Measurements from ENCODE around the gene RNF144A. TPM values are rescaled to one million over a fixed set of nuclear protein-coding genes. Genes with fewer than 3 reads are reported as not detected.
A peak's percentile ranks its signal among the peaks of the same experiment; 100 is the strongest.

RNF144A gene
- total RNA-seq, 1 experiment from 2014 or later, result 0.21 TPM

GRCh38 chr2:7041421-7041820 lies 124.2 kb downstream of the RNF144A start:
- Mint-ChIP-seq H3K9me3 (ENCODE audit: unreplicated experiment) (peaks cover 11% of the 10 kb centered on the region), H3K27ac (ENCODE audit: low read depth, unreplicated experiment) (no peak overlapping the region), H3K4me3 (ENCODE audit: unreplicated experiment) (no peak overlapping the region), H3K27me3 (ENCODE audit: insufficient read depth, unreplicated experiment) (peaks cover 73% of the 10 kb centered on the region), H3K4me1 (ENCODE audit: insufficient read depth, unreplicated experiment) (no peaks in the 10 kb centered on the region), H3K36me3 (ENCODE audit: insufficient read depth, unreplicated experiment) (no peaks in the 10 kb centered on the region)
- no peak for DNase-seq (ENCODE audit: unreplicated experiment)
- ChIA-PET POLR2A (no interaction called here), CTCF (interaction anchor here (0.7 to 5.4 kb wide), 2 partner anchors 146 to 158 kb away, joined by 3 to 96 read pairs; no protein-coding TSS in a partner anchor)
- no peak for TF ChIP-seq CTCF (IDR thresholded peaks at IDR 0.05; ENCODE audit: unreplicated experiment)
- no TSS peak for BruUV-seq (replicated peaks)
- intact Hi-C loops (cut with micrococcal nuclease), result loop anchor here (5.0 kb wide), 1 partner anchor 214 kb away; no protein-coding TSS in a partner anchor

DNA sequence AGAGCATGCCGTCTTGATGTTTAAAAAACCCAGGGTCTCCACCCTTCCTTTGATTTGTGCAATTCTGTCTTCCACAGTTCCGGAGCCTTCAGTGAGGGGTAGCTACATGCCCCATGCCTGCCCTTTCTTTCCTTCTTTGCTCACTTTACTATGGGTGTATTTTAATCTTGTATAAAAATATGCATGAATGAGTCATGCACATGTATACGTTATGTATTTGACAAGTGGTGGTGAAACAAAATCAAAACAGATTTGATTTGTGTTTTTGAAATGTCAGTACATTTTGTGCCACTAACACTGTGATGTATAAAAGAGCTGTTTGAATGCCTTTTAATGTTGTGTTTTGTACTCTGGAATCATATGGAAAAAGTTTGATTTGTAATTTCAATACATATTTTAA lies 126.5 kb downstream of the RNF144A start:
- TF ChIP-seq CTCF (IDR thresholded peaks at IDR 0.05; ENCODE audit: unreplicated experiment), result no peak
- Mint-ChIP-seq H3K36me3 (ENCODE audit: insufficient read depth, unreplicated experiment) (no peaks in the 10 kb centered on the region), H3K4me3 (ENCODE audit: unreplicated experiment) (no peak overlapping the region), H3K27me3 (ENCODE audit: insufficient read depth, unreplicated experiment) (peaks cover 79% of the 10 kb centered on the region), H3K4me1 (ENCODE audit: insufficient read depth, unreplicated experiment) (no peaks in the 10 kb centered on the region), H3K27ac (ENCODE audit: low read depth, unreplicated experiment) (no peak overlapping the region), H3K9me3 (ENCODE audit: unreplicated experiment) (peaks cover 7% of the 10 kb centered on the region)
- DNase-seq (ENCODE audit: unreplicated experiment), result no peak
- ChIA-PET CTCF (interaction anchor here (0.6 to 5.4 kb wide), 40 partner anchors 10 to 1605 kb away, joined by 3 to 96 read pairs (median 5); no protein-coding TSS in a partner anchor), POLR2A (interaction anchor here (1.1 kb wide), 1 partner anchor 12 kb away, joined by 5 read pairs; no protein-coding TSS in a partner anchor)
- no TSS peak for BruUV-seq (replicated peaks)
- intact Hi-C loops (cut with micrococcal nuclease), result loop anchor here (1.0 to 5.0 kb wide), 2 partner anchors 146 to 216 kb away; no protein-coding TSS in a partner anchor

DNA sequence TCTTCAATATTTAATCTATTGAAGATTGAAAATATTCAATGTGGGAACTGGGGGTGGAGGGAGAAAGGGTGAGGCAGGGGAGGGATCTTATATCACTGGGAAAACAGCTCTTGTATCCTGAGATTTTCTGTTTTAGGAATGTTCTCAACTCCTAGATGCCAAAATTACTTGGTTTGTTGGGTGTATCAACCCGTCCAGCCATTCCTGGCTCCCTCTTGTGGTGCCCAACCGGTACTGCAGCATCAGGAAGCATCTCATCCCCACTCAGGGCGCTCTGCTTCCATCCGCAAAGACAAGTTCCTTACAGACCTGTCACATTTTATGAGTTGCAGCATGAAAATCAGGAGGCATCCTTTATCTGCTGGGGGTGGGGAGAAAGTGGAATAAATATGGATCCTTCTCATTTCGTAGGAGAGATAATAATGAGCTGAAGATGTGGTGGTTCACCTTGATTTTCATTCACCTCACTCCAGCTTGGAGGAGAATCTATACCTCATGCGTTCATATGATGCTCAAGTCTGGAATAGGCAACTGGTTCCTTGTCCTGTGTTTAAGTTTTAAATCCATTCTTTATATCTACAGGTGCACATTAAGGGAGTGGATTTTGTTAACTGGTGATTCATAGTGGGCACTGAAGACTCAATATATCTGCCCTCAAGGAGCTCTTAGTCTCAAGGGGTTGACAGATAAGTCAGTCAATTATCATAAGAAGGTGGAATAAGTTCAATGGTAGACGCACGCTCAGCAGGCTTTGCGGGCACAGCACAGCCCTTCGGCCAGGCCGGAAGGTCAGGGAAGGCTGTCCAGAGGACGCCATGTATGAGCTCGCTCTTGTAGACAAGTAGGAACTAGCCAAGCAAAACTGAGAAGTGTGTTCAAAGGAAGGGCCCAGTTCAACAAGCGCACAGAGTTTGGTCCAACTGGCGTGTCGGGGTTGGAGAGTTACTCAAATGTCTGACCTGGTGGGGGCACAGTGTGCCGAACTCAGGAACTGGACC lies 127.3 kb downstream of the RNF144A start:
- Mint-ChIP-seq H3K36me3 (ENCODE audit: insufficient read depth, unreplicated experiment) (no peaks in the 10 kb centered on the region), H3K27ac (ENCODE audit: low read depth, unreplicated experiment) (no peak overlapping the region), H3K9me3 (ENCODE audit: unreplicated experiment) (no peaks in the 10 kb centered on the region), H3K27me3 (ENCODE audit: insufficient read depth, unreplicated experiment) (peaks cover 79% of the 10 kb centered on the region), H3K4me3 (ENCODE audit: unreplicated experiment) (no peak overlapping the region), H3K4me1 (ENCODE audit: insufficient read depth, unreplicated experiment) (no peaks in the 10 kb centered on the region)
- ChIA-PET POLR2A (interaction anchor here (1.1 kb wide), 1 partner anchor 12 kb away, joined by 5 read pairs; no protein-coding TSS in a partner anchor), CTCF (interaction anchor here (0.6 to 5.4 kb wide), 54 partner anchors 8 to 1906 kb away, joined by 3 to 96 read pairs (median 5); no protein-coding TSS in a partner anchor)
- DNase-seq (ENCODE audit: unreplicated experiment), result peak; percentile 67
- no TSS peak for BruUV-seq (replicated peaks)
- intact Hi-C loops (cut with micrococcal nuclease), result loop anchor here (1.0 to 5.0 kb wide), 2 partner anchors 147 to 217 kb away; no protein-coding TSS in a partner anchor
- peak; percentile 81 for TF ChIP-seq CTCF (IDR thresholded peaks at IDR 0.05; ENCODE audit: unreplicated experiment)

Data from MCF 10A (cell line).